ENCODE data around the gene PPFIA4.
"Not testable (repeated sequence)": the region's sequence is repeated elsewhere in the genome, so short reads cannot be mapped to it uniquely, and the experiment has no call there.

PPFIA4 gene

DNA sequence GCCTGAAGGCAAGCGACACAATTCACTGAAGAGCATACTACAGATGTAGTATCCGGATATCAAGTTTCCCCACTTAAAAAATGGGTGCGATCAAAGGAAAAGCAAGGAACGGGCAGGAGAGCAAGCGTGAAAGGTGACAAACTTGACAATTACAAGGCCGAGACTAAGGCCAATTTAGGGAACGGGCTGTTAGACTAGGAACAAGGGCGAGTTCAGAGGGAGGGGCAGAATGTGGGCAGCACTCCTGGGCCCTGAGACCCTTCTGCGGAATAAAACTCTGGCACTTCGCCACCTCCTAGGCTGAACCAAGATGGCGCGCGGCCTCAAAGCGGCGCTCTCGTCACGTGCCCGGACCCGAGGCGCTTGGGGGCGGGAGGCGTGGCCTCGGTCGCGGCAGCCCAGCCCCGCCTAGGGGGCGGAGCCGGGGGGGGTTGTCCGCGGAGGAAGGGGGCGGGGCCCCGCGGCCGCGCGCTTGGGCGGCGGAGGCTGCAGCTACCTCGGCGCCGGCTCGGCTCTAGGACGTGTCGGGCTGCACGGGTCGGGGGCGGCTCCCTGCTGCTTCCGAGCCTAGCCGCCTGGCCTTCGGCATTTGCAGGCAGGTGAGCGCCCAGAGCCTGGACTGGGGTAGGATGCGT lies at the start of gene PPFIA4:
Gene PPFIA4 (plus strand): TSS at position 461 of the 635 bp plus-strand sequence. CDS start 12,518 bp downstream, outside the sequence.
- DNase-seq: peak; percentile 98

GRCh38 chr1:202976633-202977032 lies 49.7 kb upstream of the PPFIA4 start:
- DNase-seq: no peak

DNA sequence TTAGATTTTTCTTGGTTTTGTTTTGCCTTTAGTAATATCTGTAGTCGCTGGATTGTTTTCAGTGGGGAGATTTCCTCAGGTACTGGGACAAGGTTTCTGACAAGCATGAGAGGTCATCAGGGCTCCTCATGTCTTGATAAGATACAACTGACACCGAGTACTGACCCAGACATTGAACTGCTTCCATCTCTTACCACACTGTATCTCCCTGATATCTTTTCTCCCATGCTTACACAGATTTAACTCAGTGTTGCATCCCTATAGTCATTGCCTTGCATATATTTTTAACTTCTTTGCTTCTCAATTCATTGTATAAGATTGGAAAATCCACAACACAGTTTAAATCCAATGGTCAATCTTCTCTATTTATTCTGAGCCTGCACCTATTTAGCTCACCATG lies 46.8 kb upstream of the PPFIA4 start:
- DNase-seq: no peak

DNA sequence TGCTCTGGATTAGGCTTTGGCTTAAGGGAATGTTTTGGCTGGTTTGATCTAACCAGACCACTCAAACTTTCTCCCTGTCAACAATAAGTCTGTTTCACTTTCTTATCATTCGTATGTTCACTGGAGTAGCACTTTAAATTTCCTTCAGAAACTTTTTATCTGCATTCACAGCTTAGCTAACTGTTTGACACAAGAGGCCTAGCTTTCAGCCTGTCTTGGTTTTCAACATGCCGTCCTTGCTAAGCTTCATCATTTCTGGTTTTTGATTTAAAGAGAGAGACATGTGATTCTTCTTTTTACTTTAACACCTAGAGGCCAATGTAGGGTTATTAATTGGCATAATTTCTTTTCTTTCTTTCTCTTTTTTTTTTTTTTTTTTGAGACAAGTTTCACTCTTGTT lies 44.4 kb upstream of the PPFIA4 start:
- no peak for DNase-seq

- no peak for DNase-seq
These were observed 43.4 kb upstream of the PPFIA4 start for GRCh38 chr1:202982715-202983430.

DNA sequence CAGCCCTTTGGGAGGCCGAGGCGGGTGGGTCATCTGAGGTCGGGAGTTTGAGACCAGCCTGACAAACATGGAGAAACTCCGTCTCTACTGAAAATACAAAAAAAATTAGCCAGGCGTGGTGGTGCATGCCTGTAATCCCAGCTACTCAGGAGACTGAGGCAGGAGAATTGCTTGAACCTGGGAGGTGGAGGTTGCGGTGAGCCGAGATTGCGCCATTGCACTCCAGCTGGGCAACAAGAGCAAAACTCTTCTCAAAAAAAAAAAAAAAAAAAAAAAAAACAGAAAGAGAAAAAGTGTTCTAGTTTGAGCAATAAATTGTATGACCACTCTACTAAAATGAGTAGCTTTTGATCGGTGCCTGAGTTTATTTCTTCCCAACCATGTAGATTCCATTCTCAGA lies 40.2 kb upstream of the PPFIA4 start:
- DNase-seq: not testable (repeated sequence)

DNA sequence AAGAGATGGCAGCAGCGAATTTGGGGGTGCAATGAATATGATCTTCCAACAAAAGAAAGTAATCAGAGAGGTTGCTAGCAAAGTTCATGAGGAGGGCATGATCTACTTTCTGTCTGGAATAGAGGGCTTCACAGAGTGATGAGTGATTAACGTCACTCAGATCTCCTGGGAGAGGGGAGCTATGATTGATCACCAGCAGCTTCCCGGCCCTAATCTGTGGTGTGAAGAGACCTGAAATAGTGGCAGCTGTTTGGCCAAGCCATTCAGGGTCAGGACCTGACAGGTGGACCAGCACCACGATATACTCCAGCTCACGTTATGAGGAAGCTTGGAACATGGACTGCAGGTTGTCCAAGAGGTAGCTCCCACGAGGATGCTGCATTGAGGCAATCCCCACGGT lies 39.0 kb upstream of the PPFIA4 start:
- no peak for DNase-seq

DNA sequence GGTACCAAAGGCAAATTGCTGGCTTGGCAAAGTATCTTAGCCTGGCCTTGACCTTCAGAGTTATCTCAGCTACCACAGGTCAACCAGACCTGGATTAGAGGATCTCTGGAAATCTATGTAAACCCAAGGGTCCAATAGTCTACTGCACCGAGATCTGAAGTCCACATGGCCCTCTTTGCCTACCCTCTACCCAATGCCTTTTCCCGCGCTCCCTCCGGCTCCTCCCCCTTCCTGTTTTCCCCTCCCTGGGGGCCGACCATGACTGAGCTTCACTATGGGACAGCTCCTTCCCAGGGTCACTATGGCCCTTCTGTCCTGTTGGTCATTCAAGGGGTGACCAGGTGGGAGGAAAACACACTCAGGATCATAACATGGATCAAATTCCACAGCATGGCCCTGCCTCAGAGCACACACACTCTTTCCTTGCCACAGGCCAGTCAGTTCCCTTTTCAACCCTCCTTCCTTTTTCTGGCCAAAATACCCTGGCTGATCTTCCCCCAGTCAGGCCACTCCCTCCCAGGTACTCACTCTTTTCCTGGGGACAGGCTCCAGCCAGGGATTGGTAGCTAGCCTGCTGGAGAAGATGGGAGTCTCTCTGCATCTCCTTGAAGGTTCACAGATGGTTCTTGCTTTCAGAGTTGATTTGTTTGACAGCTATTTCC lies 38.2 kb upstream of the PPFIA4 start:
- DNase-seq: no peak

DNA sequence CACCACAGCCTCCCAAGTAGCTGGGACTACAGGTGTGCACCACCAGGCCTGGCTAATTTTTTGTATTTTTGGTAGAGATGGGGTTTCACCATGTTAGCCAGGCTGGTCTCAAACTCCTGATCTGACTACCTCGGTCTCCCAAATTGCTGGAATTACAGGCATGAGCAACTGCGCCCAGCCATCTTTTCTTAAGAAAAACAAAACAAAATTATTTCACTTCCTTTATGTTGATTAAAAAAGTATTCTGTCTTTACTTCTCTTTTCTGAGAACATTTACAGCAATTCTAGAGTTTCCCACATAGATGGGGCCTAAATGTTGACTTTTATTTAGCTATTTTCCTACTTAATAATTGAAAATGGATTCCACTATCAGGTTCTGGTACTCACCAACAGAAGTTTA lies 36.4 kb upstream of the PPFIA4 start:
- DNase-seq: no peak

DNA sequence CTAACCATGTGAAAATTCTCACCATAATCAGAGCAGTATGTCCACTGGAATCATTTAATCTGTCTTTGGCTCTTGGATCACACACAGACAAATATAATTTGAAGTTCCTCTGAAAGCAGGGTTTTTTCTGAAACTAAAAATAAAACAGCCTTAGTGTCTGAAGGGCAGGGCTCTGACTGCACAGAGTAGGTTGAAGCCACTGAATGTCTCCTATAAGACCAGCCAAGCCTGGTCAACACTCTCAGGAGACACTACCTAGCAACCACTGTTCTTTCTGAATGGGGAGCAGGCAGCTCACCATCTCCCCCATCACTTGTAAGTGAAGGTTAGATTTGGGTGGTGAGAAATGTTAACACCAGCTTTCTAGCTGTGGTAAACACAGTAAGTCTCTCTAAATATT lies 35.2 kb upstream of the PPFIA4 start:
- DNase-seq: no peak

GRCh38 chr1:202994756-202995155 lies 31.5 kb upstream of the PPFIA4 start:
- no peak for DNase-seq

- DNase-seq: peak; percentile 52
These were observed 27.2 kb upstream of the PPFIA4 start for GRCh38 chr1:202998836-202999750.

DNA sequence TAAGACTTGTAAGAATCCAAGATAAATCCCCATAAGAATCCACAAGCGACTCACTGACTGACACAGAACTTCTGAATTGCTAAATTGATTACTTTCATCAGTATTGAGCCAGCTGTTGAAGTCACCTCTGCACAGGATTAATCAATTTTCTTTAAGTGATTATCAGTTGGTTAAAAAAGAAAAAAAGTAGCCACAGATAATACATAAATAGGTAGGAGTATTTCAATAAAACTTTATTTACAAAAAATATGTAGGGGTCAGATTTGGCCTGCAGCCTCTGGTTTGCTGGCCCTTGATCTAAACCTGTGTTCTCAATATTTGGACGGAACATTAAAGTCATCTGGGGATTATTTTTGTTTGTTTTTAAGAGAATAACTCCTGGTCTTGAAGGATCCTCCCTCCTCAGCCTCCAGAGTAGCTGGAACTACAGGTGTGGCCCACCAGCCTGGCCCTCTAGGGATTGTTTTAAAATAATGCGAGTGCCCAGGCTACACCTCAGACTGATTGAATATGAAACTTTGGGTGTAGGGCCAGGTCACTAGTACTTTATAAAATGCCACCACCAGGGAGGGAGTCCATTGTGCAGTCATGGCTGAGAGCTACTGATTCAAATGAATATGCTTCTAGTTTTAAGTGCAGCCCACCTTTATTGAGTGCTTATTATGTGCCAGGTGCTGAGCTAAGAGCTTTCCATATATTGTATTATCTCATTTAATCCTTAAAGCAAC lies 25.9 kb upstream of the PPFIA4 start:
- DNase-seq: no peak

- DNase-seq: no peak
These were observed 24.3 kb upstream of the PPFIA4 start for GRCh38 chr1:203001986-203002385.

DNA sequence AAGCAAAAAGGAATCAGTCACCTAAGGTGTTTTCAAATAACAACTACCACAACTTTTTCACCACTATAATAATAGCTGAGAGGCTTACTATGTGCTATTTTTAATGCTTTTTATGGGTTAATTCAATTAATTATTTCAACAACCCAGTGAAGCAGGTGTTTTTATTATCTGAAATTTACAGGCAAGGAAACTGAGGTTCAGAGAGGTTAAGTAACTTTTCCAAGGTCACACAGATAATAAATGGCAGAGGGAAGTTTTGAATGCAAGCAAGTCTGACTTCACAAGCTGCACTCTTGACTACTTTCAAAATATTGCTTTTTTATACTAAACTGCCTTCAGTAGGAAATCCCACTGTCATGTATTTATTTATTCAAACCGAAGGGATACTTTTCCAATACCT lies 23.3 kb upstream of the PPFIA4 start:
- DNase-seq: no peak

DNA sequence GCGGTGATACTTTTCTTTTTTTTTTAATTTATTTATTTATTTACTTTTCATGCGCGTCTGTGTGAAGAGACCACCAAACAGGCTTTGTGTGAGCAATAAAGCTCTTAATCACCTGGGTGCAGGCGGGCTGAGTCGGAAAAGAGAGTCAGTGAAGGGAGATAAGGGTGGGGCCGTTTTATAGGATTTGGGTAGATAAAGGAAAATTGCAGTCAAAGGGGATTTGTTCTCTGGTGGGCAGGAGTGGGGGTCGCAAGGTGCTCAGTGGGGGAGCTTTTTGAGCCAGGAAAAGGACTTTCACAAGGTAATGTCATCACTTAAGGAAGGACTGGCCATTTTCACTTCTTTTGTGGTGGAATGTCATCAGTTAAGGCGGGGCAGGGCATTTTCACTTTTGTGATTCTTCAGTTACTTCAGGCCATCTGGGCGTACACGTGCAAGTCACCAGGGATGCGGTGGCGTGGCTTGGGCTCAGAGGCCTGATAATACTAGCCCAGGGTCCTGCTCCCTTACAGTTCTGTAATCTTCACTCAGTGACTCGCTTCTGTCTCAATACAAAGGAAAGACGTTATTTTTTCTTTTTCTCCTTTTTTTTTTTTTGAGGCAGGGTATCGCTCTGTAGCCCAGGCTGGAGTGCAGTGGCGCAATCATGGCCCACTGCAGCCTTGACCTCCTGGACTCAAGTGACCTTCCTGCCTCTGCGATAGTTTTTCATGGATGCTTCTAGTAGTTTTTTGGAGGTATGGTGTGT lies 20.7 kb upstream of the PPFIA4 start:
- DNase-seq: not testable (repeated sequence)

DNA sequence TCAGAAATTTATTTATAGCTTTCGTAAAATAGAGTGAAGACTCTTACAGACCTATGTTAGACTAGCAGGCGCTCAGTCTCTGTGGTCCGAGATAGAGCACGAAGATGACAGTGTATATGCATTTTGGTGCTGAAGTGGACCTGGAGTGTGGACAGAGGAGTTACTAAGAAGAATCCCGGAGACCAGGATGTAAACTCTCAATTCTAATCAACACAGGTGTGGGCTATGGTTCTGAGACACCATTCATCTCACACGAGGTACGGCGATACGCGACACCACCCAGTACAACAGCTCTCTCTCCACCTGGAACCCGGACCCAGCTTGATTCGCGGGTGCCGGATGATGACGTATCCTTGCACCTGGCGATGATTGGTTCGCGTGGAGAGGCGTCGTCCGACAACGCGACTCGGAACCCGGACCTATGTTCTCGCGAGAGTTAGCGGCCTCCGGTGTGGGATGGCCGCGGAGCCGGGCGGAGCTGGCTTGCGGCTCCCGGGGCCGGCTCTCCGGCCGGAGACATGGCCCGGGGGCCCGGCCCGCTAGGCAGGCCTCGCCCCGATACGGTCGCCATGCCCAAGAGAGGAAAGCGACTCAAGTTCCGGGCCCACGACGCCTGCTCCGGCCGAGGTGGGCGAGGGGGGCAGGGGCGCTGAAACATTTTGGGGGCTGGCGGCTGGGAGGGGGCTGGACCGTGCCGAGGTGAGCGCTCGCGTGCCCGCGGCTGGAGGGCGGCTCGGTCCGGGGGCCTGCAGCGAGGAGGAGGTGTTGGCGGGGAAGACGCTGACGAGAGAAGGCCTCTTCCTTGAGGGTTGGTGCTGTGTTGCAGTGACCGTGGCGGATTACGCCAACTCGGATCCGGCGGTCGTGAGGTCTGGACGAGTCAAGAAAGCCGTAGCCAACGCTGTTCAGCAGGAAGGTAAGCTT lies 19.1 kb upstream of the PPFIA4 start, which contains the start of gene TMEM183A:
Gene TMEM183A (plus strand): TSS at position 427 of the 924 bp plus-strand sequence. CDS start 92 bp downstream, at position 519.
- peak; percentile 94 for DNase-seq

DNA sequence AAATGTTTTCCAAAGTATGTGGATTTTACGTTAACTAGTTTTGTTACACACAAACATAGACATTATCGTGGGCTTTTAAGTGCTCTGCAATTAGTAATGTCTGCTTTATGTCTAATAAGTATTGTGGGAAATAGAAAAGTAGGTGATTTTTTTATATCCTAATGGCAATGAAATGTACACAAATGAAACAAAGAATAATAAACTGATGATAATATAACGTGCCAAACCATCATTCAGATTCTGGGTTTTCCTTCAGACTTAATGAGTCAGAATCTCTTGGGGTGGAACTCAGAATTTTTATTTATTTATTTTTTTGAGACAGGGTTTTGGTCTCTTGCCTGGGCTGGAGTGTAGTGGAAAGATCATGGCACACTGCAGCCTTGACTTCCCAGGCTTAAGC lies 17.1 kb upstream of the PPFIA4 start:
- DNase-seq: no peak

DNA sequence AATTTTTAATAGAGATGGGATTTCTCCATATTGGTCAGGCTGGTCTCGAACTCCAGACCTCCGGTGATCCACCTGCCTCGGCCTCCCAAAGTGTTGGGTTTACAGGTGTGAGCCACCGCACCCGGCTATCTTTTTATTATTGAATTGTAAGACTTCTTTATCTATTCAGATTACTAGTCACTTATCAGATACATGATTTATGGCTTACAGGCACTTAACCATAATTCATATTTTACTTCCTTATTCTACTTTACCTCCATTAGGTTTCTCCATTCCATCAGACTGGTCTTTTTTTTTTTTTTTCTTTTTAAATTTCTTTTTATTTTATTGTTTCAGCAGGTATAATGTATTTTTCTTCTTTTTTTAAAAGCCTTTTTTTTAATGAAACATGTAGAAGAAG lies 14.7 kb upstream of the PPFIA4 start:
- DNase-seq: no peak

- DNase-seq: no peak
These were observed 9.2 kb upstream of the PPFIA4 start for GRCh38 chr1:203017061-203017460.

All from NCI-H510A treated with DMSO at 0.1 percent for 48 hours (cell line).